HG02798 (cell line): ENCODE data around the gene CACNA1I.

Source experiments
- ATAC-seq: cut with Tn5 transposase; IDR thresholded peaks from one replicate; pipeline ENCODE4 v1.9.1; 2021; ENCODE audit warnings: mild to moderate bottlenecking; ENCODE audit not compliant: unreplicated experiment, poor library complexity

CACNA1I gene

DNA sequence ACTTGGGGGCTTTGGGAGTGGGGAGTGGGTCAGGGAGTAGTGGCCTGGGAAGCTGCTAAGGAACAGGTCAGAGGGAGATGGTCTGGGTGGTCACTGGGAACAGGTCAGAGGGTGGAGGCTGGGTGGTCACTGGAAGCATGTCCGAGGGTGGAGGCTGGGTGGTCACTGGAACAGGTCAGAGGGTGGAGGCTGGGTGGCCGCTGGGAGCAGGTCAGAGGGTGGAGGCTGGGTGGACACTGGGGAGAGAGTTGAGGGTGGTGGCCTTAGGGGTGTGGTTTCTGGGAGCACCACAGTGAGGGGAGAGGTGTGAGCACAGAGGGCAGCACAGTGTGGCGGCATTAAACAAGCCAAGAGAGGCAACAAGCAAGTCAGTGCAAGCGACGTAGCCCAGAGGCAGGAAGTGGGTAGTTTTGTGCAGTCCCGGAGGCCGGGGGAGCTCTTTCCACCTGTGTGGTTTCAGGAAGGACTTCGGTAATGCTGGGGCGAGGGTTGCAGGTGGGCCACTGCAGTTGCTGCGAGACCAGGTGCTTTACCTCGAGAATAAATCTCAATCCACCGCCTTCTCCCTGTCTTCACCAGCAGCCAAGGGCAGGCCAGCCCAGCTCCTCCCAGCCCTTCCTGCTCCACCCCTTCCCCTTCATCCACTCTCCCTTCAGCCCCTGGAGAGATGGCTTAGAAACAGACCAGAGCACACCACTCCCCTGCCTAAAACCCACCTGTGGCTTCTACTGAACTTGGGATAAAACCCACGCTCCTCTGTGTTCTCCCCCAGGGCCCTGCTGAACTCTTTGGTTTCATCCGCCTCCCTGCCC is 3.2 kb upstream of the CACNA1I start:
- no peak for ATAC-seq

- ATAC-seq, result no peak
Observed at GRCh38 chr22:39568278-39568981, 2.1 kb upstream of the CACNA1I start.

- no peak for ATAC-seq
Observed at GRCh38 chr22:39569066-39569465, 1.5 kb upstream of the CACNA1I start.

GRCh38 chr22:39570226-39570625 is 327 bp upstream of the CACNA1I start:
- no peak for ATAC-seq

- no peak for ATAC-seq
Observed at GRCh38 chr22:39571538-39571937, 985 bp downstream of the CACNA1I start.

GRCh38 chr22:39574779-39575551 is 4.4 kb downstream of the CACNA1I start:
- no peak for ATAC-seq

- no peak for ATAC-seq
Observed at GRCh38 chr22:39575552-39575825, 4.9 kb downstream of the CACNA1I start.

DNA sequence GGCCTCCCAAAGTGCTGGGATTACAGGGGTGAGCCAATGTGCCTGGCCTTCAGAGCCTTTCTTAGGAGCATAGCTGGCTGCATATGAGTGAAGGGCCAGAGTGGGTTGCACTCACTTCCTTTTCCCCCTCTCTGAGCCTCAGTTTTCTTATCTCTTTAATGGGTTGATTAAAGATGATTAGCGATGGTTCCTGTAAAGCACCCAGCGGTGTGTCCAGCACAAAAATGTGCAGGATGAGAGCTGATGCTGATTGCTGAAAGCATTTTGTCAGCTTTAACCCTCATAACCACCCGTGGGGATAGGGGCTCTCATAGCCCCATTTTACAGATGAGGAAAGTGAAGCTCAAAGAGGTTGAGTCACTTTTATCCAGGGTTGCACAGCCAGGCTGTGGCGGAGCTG is 5.5 kb downstream of the CACNA1I start:
- ATAC-seq, result no peak

DNA sequence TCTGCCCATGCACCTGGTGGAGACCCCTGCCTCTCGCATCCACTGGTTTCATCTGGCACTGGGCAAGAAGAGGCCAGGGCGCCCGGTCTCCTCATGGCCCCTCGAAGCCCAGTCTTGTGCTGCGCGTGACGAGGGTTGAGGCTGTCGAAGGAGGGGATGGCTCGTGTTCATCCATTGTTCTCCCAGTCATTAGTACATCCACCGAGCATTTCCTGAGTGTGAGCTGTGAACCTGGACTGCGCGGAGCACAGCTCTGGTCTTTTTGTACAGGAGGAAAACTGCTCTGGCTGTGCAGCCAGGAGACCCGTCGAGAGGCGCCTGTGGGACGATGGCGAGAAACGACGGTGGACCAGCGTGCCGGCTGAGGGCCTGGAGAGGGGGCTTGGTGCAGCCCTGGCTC is 6.8 kb downstream of the CACNA1I start:
- no peak for ATAC-seq

GRCh38 chr22:39577900-39578299 is 7.3 kb downstream of the CACNA1I start:
- no peak for ATAC-seq

DNA sequence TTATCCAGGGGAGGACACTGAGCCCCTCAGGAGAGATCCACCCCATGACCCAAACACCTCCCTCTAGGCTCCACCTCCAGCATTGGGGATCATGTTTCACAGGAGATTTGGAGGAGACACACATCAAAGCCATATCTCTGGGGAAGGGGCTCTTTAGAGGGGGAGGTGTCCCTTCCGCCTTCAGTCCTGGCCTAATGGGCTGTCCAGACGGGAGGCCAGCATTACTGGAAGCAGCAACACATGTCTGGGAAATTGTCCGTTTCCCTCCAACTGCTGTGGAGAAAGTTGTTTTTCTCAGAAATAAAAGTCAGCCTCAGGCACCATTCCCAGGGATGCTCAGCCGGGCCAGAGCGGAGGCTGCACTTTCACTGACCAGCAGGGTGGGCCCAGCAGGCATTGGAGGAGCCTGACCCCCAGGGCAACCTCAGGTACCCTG is 9.5 kb downstream of the CACNA1I start:
- no peak for ATAC-seq

DNA sequence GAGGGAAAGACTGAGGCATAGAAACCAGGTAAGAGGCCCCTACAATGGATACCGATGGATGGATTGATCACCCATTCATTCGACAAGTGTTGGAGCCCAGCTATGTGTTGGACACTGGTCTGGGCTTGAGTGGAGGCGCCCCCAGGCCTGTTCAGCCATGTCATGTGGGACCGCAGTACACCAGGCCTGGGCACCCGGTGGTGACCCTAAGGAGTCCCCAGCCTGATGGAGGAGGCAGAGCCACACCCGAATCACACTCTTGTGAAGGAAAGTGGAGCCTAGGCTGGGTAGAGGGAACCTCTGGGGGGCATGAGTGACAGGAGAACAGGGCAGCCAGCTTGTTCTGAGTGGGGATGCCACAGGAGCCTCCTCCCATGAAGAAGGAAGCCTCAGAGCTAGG is 10.2 kb downstream of the CACNA1I start:
- ATAC-seq, result no peak

- ATAC-seq, result no peak
Observed at GRCh38 chr22:39581303-39581702, 10.8 kb downstream of the CACNA1I start.

- no peak for ATAC-seq
Observed at GRCh38 chr22:39583066-39583667, 12.6 kb downstream of the CACNA1I start.

- no peak for ATAC-seq
Observed at GRCh38 chr22:39589875-39590274, 19.3 kb downstream of the CACNA1I start.

DNA sequence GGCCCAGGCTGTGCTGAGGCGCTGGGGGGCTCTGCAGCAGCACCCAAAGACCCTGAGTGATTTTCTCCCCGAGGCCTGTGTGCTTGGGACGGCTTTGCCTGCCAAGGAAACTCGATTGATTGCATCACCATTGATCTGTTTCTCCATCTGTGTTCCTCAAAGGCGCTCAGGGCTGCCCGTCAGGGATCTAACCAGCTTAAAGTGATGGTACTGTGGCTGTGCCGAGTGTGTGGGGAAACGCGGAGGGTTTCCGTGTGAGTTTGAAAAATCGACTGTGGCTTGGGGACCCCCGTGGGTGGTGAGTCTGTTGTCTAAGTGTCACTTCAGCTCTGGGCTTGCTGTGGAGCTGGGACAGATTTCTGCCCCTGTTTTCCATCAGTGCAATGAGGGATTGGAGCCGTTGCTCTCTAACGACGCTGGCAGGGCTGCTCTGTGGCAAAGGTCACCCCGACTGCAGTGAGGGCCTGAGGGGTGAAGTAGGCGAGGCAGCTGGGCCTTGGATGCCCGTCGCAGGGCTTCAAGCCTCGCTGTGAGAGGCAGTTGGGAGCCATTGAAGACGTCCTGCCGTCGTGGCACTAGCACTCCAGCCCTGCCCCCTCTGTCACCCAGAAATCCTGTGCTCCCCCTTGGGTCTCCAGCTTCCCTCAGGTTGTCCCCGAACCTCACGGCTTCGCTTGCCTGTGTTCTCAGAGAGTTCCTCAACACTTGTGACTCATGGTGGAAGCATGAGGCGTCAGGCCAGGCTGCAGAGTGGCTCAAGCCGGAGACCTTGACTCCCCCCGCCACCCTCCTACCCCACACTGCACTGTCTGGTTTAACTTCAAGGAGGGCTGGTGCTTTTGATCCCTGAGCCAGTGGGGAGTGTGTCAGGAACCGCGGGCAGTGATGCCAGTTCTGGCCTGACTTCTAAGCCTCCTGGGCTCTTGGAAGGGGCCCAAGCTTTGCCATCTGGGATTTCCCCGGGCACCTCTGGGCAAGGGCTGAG is 21.8 kb downstream of the CACNA1I start:
- ATAC-seq, result no peak

DNA sequence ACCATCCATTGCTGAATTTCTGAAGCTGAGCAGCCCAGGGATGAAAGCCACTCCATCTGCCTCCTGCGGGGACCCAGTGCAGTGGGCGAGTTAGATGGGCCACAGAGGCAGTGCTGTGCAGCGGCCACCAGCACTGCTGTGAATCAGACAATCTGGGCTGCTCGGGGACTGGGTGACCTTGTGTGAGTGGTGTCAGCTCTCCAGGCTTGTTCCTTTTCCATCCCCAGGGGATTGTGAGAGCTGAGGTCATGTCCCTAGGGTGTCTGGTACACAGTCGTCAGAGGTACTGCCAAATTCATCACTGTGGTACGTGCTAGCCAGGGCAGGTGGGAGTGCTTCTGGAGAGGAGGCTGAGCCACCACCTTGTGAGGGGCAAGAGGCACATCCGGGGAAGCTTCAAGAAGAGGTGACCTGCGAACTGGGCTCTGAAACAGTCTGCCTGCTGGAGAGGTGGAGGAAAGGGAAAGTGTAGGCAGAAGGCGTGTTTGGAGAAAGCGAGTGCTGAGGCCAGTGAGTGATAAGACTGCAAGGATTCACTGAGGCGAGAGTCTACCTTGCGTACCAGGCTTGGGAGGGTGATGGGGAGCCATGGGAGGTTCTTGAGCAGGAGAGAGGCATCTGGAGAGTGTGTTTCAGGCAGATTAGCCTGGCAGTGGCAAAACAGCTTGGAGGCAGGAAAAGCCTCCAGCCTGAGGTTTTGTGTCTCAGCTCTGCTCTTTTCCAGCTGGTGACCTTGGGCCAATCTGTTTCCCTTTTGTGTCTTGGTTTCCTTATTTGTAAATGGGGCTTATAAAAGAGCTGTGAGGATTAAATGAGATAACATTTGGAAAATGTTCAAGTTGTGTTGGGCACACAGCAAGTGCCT is 22.7 kb downstream of the CACNA1I start:
- ATAC-seq, result no peak

DNA sequence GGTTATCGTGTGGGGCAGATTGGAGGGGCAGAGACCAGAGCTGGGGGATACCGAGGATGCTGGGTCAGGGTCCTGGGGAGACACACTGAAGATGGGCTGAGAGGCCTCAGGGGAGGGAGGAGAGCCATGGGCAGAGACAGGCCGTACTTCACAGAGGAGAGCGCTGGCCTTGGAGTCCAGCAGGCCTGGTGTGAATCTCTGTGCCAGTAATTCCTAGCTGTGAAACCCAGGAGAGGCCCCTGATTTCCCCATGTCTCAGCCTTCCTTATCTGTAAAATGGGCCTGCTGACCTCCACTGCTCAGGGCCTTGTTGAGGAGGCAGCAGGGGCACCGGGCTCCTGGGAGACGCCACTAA is 23.4 kb downstream of the CACNA1I start:
- ATAC-seq, result no peak

- no peak for ATAC-seq
Observed at GRCh38 chr22:39594411-39594810, 23.9 kb downstream of the CACNA1I start.
